Measurements from ENCODE around the gene ADCY1. TPM values are rescaled to one million over a fixed set of nuclear protein-coding genes. Genes with fewer than 3 reads are reported as not detected.

The ADCY1 gene
- total RNA-seq, 1 donor = under 0.01 TPM

DNA sequence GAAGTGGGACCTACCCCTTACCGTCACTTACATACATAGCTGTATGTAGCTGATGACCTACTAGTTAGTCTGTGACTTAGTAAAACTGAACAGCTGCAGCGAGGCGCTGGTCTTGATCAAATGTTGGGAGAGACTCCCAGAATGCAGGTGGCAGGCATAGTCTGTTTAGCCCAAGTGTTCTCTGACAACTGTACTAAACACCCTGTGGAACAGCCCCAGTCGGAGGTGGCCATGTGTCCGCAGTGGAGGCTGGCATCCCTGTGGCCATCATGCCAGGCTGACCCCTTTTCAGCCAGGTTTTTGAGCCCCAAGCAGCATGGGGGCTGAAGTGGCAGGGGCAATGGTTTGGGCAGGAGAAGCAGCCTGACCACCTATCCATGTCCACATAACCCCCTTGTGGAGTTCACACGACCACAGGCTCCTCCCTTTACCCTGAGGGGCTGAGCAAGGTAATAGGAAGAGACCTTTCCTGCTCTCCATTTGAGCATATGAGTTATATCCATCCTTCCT, 7.2 kb downstream of the ADCY1 start:
- TF ChIP-seq, protein P1, sequence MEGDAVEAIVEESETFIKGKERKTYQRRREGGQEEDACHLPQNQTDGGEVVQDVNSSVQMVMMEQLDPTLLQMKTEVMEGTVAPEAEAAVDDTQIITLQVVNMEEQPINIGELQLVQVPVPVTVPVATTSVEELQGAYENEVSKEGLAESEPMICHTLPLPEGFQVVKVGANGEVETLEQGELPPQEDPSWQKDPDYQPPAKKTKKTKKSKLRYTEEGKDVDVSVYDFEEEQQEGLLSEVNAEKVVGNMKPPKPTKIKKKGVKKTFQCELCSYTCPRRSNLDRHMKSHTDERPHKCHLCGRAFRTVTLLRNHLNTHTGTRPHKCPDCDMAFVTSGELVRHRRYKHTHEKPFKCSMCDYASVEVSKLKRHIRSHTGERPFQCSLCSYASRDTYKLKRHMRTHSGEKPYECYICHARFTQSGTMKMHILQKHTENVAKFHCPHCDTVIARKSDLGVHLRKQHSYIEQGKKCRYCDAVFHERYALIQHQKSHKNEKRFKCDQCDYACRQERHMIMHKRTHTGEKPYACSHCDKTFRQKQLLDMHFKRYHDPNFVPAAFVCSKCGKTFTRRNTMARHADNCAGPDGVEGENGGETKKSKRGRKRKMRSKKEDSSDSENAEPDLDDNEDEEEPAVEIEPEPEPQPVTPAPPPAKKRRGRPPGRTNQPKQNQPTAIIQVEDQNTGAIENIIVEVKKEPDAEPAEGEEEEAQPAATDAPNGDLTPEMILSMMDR (IDR thresholded peaks at IDR 0.05; ENCODE audit: insufficient read depth, low read depth, low read length) = no peak
- no peak overlapping the region for H3K4me3 ChIP-seq (ENCODE audit: low read depth, low read length)
- no peak for DNase-seq (ENCODE audit: low read depth)

DNA sequence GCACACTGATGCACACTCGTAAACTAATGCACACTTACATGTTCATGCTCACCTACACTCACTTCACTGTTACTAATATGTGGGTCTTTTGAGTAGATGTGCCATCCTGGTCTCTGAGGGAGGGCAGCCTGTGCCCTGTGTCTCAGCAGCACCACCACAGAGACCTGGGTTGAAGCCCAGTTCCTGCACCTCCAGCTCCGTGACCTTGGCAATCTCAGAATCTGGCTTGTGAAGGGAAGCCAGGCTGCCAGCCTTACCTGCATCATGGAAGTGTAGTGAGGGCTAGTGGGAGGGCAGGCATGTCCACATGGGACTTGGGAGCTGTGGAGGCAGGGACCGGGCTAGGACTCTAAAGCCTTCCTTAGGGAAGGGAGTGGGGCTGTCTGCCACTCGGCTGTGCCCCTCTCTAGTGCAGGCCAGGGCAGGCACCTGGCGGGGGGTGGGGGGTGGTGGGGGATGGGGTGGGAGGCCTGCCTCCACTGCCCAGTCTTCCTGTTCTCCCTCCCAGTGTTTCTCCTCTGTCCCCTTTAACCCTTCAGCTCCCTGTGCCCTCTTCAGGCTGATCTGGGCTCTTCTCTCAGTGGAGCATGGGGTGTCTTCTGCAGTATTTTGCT, 8.1 kb downstream of the ADCY1 start:
- DNase-seq (ENCODE audit: low read depth) = no peak
- TF ChIP-seq, protein P1 (IDR thresholded peaks at IDR 0.05; ENCODE audit: insufficient read depth, low read depth, low read length) = no peak
- H3K4me3 ChIP-seq (ENCODE audit: low read depth, low read length) = no peak overlapping the region

GRCh38 chr7:45582868-45583277, 8.7 kb downstream of the ADCY1 start:
- H3K4me3 ChIP-seq (ENCODE audit: low read depth, low read length) = no peak overlapping the region
- TF ChIP-seq, protein P1 (IDR thresholded peaks at IDR 0.05; ENCODE audit: insufficient read depth, low read depth, low read length) = no peak
- no peak for DNase-seq (ENCODE audit: low read depth)

DNA sequence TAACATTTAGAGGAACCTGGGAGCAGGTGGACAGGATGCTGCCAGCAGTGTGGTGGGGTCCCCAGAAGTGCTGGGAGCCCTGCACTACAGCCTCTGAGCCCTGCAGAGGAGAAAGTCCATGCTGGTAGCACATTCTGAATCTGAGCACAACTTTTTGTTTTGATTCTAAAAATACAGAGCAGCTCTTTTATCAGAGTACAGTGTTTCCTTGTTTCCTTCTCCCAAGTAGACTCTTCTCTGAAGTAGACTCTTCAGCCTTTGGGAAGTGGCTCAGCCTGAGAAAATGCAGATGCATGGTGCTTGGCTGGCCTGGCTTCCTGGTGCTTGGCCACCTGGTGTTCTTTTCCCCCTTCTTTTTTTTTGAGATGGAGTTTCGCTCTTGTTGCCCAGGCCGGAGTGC, 9.1 kb downstream of the ADCY1 start:
- no peak overlapping the region for H3K4me3 ChIP-seq (ENCODE audit: low read depth, low read length)
- no peak for DNase-seq (ENCODE audit: low read depth)
- TF ChIP-seq, protein P1 (IDR thresholded peaks at IDR 0.05; ENCODE audit: insufficient read depth, low read depth, low read length) = no peak

- TF ChIP-seq, protein P1 (IDR thresholded peaks at IDR 0.05; ENCODE audit: insufficient read depth, low read depth, low read length) = no peak
- H3K4me3 ChIP-seq (ENCODE audit: low read depth, low read length) = no peak overlapping the region
- DNase-seq (ENCODE audit: low read depth) = no peak
These were observed 10.4 kb downstream of the ADCY1 start for GRCh38 chr7:45584261-45585210.

GRCh38 chr7:45585628-45586027, 11.5 kb downstream of the ADCY1 start:
- no peak overlapping the region for H3K4me3 ChIP-seq (ENCODE audit: low read depth, low read length)
- DNase-seq (ENCODE audit: low read depth) = no peak
- TF ChIP-seq, protein P1 (IDR thresholded peaks at IDR 0.05; ENCODE audit: insufficient read depth, low read depth, low read length) = no peak
